Epithelial cell of proximal tubule (primary cell): ENCODE measurements around the gene SCFD2. TPM values are rescaled to one million over a fixed set of nuclear protein-coding genes. Genes with fewer than 3 reads are reported as not detected.
A peak's percentile ranks its signal among the peaks of the same experiment; 100 is the strongest.

Experiments
- DNase-seq: peaks from one replicate; pipeline ENCODE4 v3.0.0-alpha.2; 2011; ENCODE audit warnings: low read depth
- H3K4me3 ChIP-seq: 2 replicates; pipeline ENCODE4 v1.5.1; 2011; ENCODE audit warnings: low read depth, mild to moderate bottlenecking, low read length
- CTCF ChIP-seq: conservative IDR thresholded peaks from 2 replicates; pipeline ENCODE4 v1.5.1; 2012; ENCODE audit warnings: low read depth, mild to moderate bottlenecking, low read length
- total RNA-seq: library from RNA; depleted of rRNA; stranded (reverse); fragments of >200 nt; gene quantifications from 2 replicates; pipeline ENCODE4 v1.2.3, GENCODE V29; 2015

The SCFD2 gene
- total RNA-seq, 1 donor from 2014 or later, result 8.9 TPM

- DNase-seq, result no peak
- TF ChIP-seq CTCF, result no peak
- no peak overlapping the region for H3K4me3 ChIP-seq
These were observed 339.6 kb downstream of the SCFD2 start for GRCh38 chr4:53026233-53026632.

GRCh38 chr4:53023677-53024299 is 342.1 kb downstream of the SCFD2 start:
- no peak for DNase-seq
- no peak overlapping the region for H3K4me3 ChIP-seq
- no peak for TF ChIP-seq CTCF

GRCh38 chr4:53022513-53023100 is 343.3 kb downstream of the SCFD2 start:
- TF ChIP-seq CTCF, result no peak
- no peak overlapping the region for H3K4me3 ChIP-seq
- no peak for DNase-seq

- TF ChIP-seq CTCF, result no peak
- no peak for DNase-seq
- H3K4me3 ChIP-seq, result no peak overlapping the region
These were observed 343.9 kb downstream of the SCFD2 start for GRCh38 chr4:53021754-53022512.

- peak; percentile 56 for DNase-seq
- no peak overlapping the region for H3K4me3 ChIP-seq
These were observed 346.1 kb downstream of the SCFD2 start for GRCh38 chr4:53019485-53020382.

More at GRCh38 chr4:53019485-53020382, 346.1 kb downstream of the SCFD2 start:
- TF ChIP-seq CTCF, result no peak
